Neural cell (in vitro differentiated cells): Measurements from ENCODE around the gene SHANK3. TPM values are rescaled to one million over a fixed set of nuclear protein-coding genes. Genes with fewer than 3 reads are reported as not detected.

Source experiments
- H2AFZ ChIP-seq: fragments of 200-600, 300-800 bp; sonication (generic), shearing (Covaris generic); 2 replicates; pipeline ENCODE4 v1.6.0; 2014; ENCODE audit warnings: low read depth, mild to moderate bottlenecking, antibody characterized with exemption, low read length, moderate library complexity
- H3F3A ChIP-seq: fragments of 200-600 bp; shearing (Covaris generic); 2 replicates; pipeline ENCODE4 v1.6.1; 2016; ENCODE audit warnings: mild to moderate bottlenecking, moderate library complexity, mixed read lengths, antibody characterized with exemption, low read length; ENCODE audit not compliant: insufficient read depth, poor library complexity, severe bottlenecking
- H3K27ac ChIP-seq: fragments of 200-600, 300-800 bp; sonication (generic), shearing (Covaris generic); 2 replicates; pipeline ENCODE4 v1.5.1; 2014; ENCODE audit warnings: mild to moderate bottlenecking, low read length, moderate library complexity
- H3K27me3 ChIP-seq: fragments of 300-800, 200-600 bp; sonication (generic), shearing (Covaris generic); 2 replicates; pipeline ENCODE4 v1.6.0; 2014; ENCODE audit warnings: mild to moderate bottlenecking, low read depth, low read length, moderate library complexity; ENCODE audit not compliant: insufficient read depth
- H3K36me3 ChIP-seq: fragments of 300-800, 200-600 bp; sonication (generic), shearing (Covaris generic); 2 replicates; pipeline ENCODE4 v1.5.1; 2014; ENCODE audit warnings: mild to moderate bottlenecking, antibody characterized with exemption, low read length, moderate library complexity; ENCODE audit not compliant: insufficient read depth
- H3K4me2 ChIP-seq: fragments of 300-800, 200-600 bp; sonication (generic), shearing (Covaris generic); 2 replicates; pipeline ENCODE4 v1.6.0; 2014; ENCODE audit warnings: mild to moderate bottlenecking, low read length
- H3K4me3 ChIP-seq: fragments of 300-800, 200-600 bp; sonication (generic), shearing (Covaris generic); 2 replicates; pipeline ENCODE4 v1.5.1; 2014; ENCODE audit warnings: mild to moderate bottlenecking, low read length, moderate library complexity
- H3K79me2 ChIP-seq: fragments of 200-600 bp; shearing (Covaris generic); replicated peaks from 2 replicates; pipeline ENCODE4 v1.6.0; 2014; ENCODE audit warnings: mild to moderate bottlenecking, low read length, moderate library complexity; ENCODE audit not compliant: insufficient read depth
- H3K9ac ChIP-seq: fragments of 300-800, 200-600 bp; sonication (generic), shearing (Covaris generic); 2 replicates; pipeline ENCODE4 v1.6.1; 2016; ENCODE audit warnings: mild to moderate bottlenecking, low read length, mixed read lengths
- H3K9me2 ChIP-seq: fragments of 200-600 bp; shearing (Covaris generic); 2 replicates; pipeline ENCODE4 v1.6.1; 2016; ENCODE audit warnings: mild to moderate bottlenecking, low read length, mixed read lengths; ENCODE audit not compliant: insufficient read depth
- H3K9me3 ChIP-seq: fragments of 200-600, 300-800 bp; sonication (generic), shearing (Covaris generic); 2 replicates; pipeline ENCODE4 v1.6.1; 2016; ENCODE audit warnings: mild to moderate bottlenecking, mixed run types, low read length, moderate library complexity, mixed read lengths
- H4K20me1 ChIP-seq: fragments of 200-600 bp; shearing (Covaris generic); 2 replicates; pipeline ENCODE4 v1.6.1; 2016; ENCODE audit warnings: mild to moderate bottlenecking, mixed run types; ENCODE audit not compliant: insufficient read depth
- CTCF ChIP-seq: fragments of 450-650 bp; IDR thresholded peaks from 2 replicates; pipeline ENCODE4 v1.5.1; 2014; ENCODE audit warnings: antibody characterized with exemption, mild to moderate bottlenecking, moderate library complexity; ENCODE audit not compliant: poor library complexity, severe bottlenecking
- EP300 ChIP-seq: fragments of 450-650 bp; conservative IDR thresholded peaks from 2 replicates; pipeline ENCODE4 v1.6.1; 2014; ENCODE audit warnings: antibody characterized with exemption, mild to moderate bottlenecking, moderate library complexity; ENCODE audit not compliant: poor library complexity, severe bottlenecking
- EZH2 ChIP-seq: fragments of 200-600, 300-800 bp; shearing (Covaris generic), sonication (generic); IDR thresholded peaks from 2 replicates; pipeline ENCODE4 v1.6.1; 2014; ENCODE audit warnings: antibody characterized with exemption, low read length, borderline replicate concordance, mild to moderate bottlenecking; ENCODE audit not compliant: insufficient read depth, poor library complexity, severe bottlenecking
- MXI1 ChIP-seq: fragments of 450-650 bp; conservative IDR thresholded peaks from 2 replicates; pipeline ENCODE4 v1.6.1; 2014; ENCODE audit warnings: antibody characterized with exemption, mild to moderate bottlenecking; ENCODE audit not compliant: poor library complexity, severe bottlenecking
- POLR2AphosphoS5 ChIP-seq: IDR thresholded peaks from 2 replicates; pipeline ENCODE4 v1.6.1; 2012
- RAD21 ChIP-seq: fragments of 450-650 bp; conservative IDR thresholded peaks from 2 replicates; pipeline ENCODE4 v1.6.1; 2014; ENCODE audit warnings: antibody characterized with exemption, mild to moderate bottlenecking, moderate library complexity
- REST ChIP-seq: IDR thresholded peaks from 2 replicates; pipeline ENCODE4 v1.6.1; 2012; ENCODE audit warnings: borderline replicate concordance
- SMC3 ChIP-seq: fragments of 450-650 bp; conservative IDR thresholded peaks from 2 replicates; pipeline ENCODE4 v1.6.1; 2014; ENCODE audit warnings: antibody characterized with exemption, mild to moderate bottlenecking, moderate library complexity; ENCODE audit not compliant: poor library complexity
- TAF1 ChIP-seq: IDR thresholded peaks from 2 replicates; pipeline ENCODE4 v1.6.1; 2012; ENCODE audit warnings: low read depth
- polyA plus RNA-seq: library from polyadenylated mRNA; depleted of rRNA; stranded (reverse); fragments of >200 nt; gene quantifications from 2 replicates; pipeline ENCODE4 v1.2.3, GENCODE V29; 2014

Gene SHANK3
- polyA plus RNA-seq, 1 donor from 2014 or later, result 5.5 TPM

GRCh38 chr22:50670914-50671538, 1.6 kb upstream of the SHANK3 start:
- H2AFZ ChIP-seq, result no peak overlapping the region
- no peaks in the 10 kb centered on the region for H3F3A ChIP-seq
- no peak overlapping the region for H3K27ac ChIP-seq
- no peaks in the 10 kb centered on the region for H4K20me1 ChIP-seq
- H3K4me2 ChIP-seq, result no peak overlapping the region
- no peaks in the 10 kb centered on the region for H3K36me3 ChIP-seq
- H3K9me2 ChIP-seq, result no peaks in the 10 kb centered on the region
- no peaks in the 10 kb centered on the region for H3K79me2 ChIP-seq
- TF ChIP-seq REST (no peak), EP300 (no peak)
- H3K9ac ChIP-seq, result no peak overlapping the region
- H3K27me3 ChIP-seq, result no peaks in the 10 kb centered on the region
- H3K4me3 ChIP-seq, result no peak overlapping the region
- no peaks in the 10 kb centered on the region for H3K9me3 ChIP-seq

GRCh38 chr22:50671641-50672040, 982 bp upstream of the SHANK3 start:
- no peaks in the 10 kb centered on the region for H3K79me2 ChIP-seq
- no peaks in the 10 kb centered on the region for H4K20me1 ChIP-seq
- no peaks in the 10 kb centered on the region for H3K9me2 ChIP-seq
- H3K9me3 ChIP-seq, result no peaks in the 10 kb centered on the region
- TF ChIP-seq CTCF, result no peak
- TF ChIP-seq TAF1, result no peak
- TF ChIP-seq MXI1, result no peak
- TF ChIP-seq EP300, result no peak
- TF ChIP-seq REST, result no peak
- TF ChIP-seq RAD21, result no peak
- TF ChIP-seq POLR2AphosphoS5, result no peak
- TF ChIP-seq EZH2, result no peak
- no peak for TF ChIP-seq SMC3
- no peak overlapping the region for H3K9ac ChIP-seq
- no peak overlapping the region for H3K4me2 ChIP-seq
- no peaks in the 10 kb centered on the region for H3K27me3 ChIP-seq
- no peak overlapping the region for H3K27ac ChIP-seq
- H3F3A ChIP-seq, result no peaks in the 10 kb centered on the region
- no peaks in the 10 kb centered on the region for H3K36me3 ChIP-seq
- H3K4me3 ChIP-seq, result no peak overlapping the region
- H2AFZ ChIP-seq, result no peak overlapping the region
